CD1c-positive myeloid dendritic cell (primary cell): ENCODE measurements around the gene GINS2.
A peak's percentile ranks its signal among the peaks of the same experiment; 100 is the strongest.

Source experiments
- DNase-seq: peaks from one replicate; pipeline ENCODE4 v3.0.0-alpha.2; 2016; ENCODE audit errors: extremely low spot score

Gene GINS2

GRCh38 chr16:85689950-85690320 is 1.2 kb upstream of the GINS2 start:
- DNase-seq, result no peak

DNA sequence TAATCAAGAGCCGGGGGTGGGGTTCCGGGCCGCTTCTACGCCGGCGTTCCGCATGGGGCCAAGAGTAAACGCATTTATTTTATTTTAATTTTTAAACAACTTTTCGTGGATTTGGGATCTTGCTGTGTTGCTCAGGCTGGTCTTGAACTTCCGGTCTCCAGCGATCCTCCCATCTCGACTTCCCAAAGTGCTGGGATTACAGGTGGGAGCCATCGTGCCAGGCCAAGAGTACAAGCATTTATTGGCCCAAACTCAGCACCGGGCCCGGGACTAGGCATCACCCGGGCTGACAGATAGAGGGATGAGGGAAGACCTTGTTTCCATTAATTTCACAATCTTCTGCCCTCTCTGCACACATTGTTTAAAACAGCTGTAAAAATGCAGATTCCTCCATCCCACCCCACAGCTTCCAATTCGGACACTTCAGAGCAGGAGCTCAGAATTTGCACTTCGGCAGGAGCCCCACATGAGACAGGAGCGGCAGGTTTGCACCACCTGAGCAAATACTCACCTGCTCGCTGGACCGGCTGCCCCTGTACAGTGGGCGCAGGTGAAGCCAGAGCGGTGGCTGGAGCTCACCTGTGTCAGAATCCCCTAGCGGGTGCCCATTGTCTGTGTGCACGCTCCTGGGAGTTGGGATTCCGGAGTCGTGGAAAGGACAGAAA is 663 bp upstream of the GINS2 start:
- DNase-seq, result no peak

DNA sequence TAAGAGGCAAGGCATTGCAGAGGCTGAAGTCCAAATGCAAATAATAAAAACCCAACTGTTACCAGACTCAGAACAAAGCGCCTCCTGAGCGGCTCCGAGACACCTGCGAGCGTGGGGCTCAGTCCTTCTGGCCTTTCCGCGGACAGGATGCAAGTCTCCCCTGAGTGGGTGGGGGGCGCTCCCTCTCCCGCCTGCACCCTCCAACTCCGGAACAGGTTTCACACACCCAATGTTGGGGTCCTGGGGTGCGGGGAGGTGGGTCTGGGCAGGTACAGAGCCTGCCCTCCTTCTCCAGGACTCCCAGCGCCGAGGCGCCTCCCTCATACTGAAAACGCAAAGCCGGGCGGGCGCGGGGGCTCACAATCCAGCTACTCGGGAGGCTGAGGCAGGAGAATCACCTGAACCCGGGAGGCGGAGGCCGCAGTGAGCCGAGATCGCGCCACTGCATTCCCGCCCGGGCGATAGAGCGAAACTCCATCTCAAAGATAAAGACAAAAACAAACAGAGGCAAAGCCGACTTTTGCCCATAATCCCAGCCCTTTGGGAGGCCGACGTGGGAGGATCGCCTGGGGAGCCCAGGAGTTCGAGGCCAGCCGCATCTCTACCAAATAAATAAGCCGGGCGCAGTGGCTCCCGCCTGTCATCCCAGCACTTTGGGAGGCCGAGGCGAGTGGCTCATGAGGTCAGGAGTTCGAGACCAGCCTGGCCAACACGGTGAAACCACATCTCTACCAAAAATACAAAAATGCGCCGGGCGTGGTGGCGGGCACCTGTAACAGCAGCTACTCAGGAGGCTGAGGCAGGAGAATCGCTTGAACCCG is 893 bp downstream of the GINS2 start:
- no peak for DNase-seq

DNA sequence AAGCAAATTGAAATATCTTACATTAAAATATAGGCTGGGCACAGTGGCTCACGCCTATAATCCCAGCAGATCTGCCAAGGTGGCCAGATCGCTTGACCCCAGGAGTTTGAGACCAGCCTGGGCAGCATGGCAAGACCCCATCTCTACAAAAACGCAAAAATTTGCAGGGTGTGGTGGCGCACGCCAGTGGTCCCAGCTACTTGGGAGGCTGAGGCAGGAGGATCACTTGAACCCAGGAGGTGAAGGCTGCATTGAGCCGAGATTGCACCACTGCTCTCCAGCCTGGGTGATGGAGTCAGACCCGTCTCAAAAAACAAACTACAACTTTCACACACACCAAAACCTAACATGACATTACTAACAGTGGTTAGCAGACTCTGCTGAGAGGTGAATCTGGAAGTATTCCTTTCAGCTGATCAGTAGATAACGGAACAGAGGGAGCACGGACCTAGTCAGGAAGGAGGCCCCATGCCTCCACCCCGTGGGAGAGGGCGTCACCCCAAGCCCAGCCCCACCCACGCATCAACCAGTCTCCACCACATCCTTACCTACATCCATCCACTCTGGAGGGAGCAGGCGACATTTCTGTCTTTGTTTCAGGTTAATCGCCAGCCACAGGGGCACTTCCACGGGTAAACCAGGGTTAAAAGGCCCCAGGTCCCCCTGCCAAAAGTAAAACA is 1.7 kb downstream of the GINS2 start:
- peak; percentile 21 for DNase-seq

DNA sequence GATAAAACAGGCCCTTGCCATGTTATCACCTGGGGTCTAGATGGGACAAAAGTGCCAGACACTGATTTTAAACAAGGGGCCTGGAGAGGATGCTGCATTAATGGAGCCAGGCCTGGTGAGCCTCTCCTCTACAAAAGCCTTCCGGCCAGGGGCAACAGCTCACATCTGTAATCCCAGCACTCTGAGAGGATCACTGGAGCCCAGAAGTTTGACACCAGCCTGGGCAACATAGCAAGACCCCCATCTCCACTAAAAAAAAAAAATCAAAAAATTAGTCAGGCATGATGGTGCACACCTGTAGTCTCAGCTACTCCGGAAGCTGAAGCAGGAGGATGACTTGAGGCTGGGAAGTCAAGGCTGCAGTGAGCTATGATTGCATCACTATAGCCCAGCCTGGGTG is 3.5 kb downstream of the GINS2 start:
- DNase-seq, result no peak

DNA sequence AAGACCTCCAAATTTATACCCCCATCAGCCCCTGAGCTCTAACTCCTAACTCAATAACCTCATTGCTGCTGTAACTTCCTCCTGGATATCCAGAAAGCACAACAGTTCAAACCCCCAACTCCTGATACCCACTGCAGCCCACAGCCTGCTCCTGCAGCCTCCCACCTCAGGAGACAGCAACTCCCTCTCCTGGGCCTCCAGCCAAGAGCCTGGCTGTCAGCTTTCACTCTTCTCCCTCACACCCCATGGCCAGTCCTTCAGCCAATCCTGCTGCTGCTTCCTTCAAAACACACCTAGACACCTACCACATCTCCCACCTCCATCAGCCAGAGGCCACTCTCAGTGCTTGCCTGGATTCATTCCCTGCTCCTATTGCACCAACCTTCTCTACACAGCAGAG is 5.4 kb downstream of the GINS2 start:
- DNase-seq, result no peak

- DNase-seq, result no peak
Measured at GRCh38 chr16:85682516-85682915, 6.2 kb downstream of the GINS2 start.

- DNase-seq, result no peak
Measured at GRCh38 chr16:85681255-85681654, 7.5 kb downstream of the GINS2 start.

- DNase-seq, result no peak
Measured at GRCh38 chr16:85680352-85680944, 8.3 kb downstream of the GINS2 start.

DNA sequence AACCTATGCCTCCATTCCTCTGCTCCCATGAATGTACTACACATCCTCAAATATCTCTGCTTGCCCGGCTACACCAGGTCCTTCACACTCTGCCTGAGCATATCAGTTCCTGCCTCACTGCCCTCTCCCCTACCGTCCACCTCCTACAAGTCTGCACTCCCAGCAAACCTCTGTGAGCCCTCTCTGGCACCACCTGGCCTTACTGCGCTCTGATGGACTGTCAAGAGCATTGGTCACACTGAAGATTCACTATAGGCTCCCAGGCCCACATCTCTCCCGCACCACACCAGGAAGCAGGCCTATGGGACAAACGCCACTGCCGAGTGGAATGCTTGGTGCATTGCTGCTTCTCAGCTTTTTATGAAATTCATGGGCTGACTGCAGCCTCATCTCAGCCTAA is 8.9 kb downstream of the GINS2 start:
- no peak for DNase-seq

- no peak for DNase-seq
Measured at GRCh38 chr16:85678821-85679220, 9.9 kb downstream of the GINS2 start.

DNA sequence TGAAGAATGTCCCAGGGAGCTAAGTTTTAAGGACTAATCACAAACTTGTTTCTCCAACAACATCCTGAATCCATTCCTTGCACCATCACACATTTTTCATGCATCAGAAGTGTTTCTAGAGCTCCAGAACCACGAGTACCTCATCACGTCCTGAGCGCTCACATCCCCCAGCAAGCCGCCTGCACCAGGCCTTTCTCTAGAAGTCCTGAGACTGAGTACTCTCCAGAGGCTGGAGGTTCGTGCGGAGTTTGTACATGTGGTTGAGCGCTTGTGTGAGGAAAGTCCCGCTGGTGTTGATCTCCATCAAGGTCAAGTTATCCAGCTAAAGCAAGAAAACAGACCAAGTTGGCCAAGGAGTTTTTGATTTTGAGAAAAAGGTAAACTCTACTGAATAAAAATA is 10.7 kb downstream of the GINS2 start:
- DNase-seq, result no peak

- no peak for DNase-seq
Measured at GRCh38 chr16:85677383-85677967, 11.3 kb downstream of the GINS2 start.

- DNase-seq, result no peak
Measured at GRCh38 chr16:85676466-85676865, 12.3 kb downstream of the GINS2 start.

- peak; percentile 26 for DNase-seq
Measured at GRCh38 chr16:85675251-85675874, 13.4 kb downstream of the GINS2 start.

DNA sequence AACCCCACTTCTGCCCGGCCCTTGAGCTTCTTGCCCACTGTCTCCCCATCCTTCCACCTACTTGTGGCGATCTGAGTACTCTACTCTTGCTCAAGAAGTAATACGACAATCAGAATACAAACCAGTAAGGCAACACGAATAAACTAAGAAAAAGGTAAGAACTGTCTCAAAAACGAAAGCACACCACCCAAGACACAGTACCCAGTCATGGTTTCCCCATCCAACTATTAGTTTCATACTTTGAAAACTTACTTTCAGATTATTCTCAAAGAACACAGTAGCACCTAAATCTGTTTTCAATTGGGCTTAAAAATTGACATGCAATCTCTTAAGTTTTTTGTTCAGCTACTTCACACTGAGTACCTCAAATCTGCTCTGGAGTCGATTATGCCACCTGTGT is 13.9 kb downstream of the GINS2 start:
- no peak for DNase-seq

- DNase-seq, result no peak
Measured at GRCh38 chr16:85674418-85674755, 14.4 kb downstream of the GINS2 start.

GRCh38 chr16:85673529-85674417 is 15.0 kb downstream of the GINS2 start:
- DNase-seq, result no peak

DNA sequence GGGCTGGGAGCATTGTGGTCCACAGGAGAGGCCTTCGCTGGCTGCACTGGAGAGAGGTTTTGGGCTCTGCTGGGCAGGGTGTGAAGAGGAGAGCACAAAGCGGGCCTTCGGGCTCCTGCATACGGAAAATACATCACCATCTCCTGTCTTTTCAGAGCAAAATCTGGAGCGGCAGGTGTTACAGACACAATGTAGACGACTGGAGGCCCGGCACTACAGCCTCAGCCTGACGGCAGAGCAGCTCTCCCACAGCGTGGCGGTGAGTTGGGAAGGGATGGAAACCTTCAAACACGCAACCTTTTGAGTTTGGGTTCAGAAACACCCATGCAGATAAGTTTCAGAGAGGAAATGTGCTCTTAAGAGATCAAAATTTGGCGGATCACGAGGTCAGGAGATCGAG is 17.9 kb downstream of the GINS2 start:
- no peak for DNase-seq

DNA sequence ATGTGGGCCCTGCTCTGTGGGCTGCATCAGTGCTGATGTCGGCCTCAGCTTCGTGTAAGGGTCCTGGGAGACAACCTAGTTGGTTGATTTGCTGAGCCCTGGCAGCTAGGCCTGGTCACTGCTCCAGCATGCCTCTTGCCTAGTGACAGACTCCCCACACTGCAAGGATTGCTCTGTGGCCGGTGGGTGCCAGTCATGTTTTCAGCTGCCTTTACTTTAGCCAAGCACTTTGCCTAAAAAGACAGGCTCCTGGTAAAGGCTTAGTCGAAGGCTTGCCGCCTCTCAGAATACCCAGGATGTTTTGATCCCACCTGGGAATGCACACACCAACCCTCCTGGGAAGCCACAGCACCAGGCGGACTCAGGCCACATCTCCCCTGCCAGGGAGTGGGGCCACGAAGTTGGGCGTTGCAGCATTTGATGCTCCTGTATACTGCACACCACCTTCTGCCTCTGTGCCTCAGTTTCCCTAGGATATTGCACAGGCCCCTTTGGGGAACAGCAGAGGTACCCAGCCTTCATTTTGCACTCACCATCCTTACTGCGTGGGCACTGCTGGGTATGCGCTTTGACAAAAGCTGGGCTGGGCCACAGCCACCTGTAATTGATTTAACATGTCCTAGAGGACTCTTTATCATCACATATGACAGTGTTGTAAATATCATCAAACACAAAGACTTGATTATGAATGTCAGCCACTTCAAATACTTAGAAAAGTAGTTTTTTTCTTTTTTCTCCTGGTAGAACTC is 19.9 kb downstream of the GINS2 start:
- no peak for DNase-seq
